Brain microvascular endothelial cell (primary cell): ENCODE measurements around the gene SLC38A6.

Experiments used
- DNase-seq: peaks from one replicate; pipeline ENCODE4 v3.0.0-alpha.2; 2020
- H3K27ac ChIP-seq: fragments of 250-450 bp; sonication (Bioruptor Pico); 2 replicates; pipeline ENCODE4 v1.5.1; 2020; ENCODE audit warnings: mild to moderate bottlenecking, moderate library complexity
- H3K27me3 ChIP-seq: fragments of 250-450 bp; sonication (Bioruptor Pico); replicated peaks from 2 replicates; pipeline ENCODE4 v1.5.1; 2020; ENCODE audit warnings: mild to moderate bottlenecking
- H3K36me3 ChIP-seq: fragments of 250-450 bp; sonication (Bioruptor Pico); replicated peaks from 2 replicates; pipeline ENCODE4 v1.5.1; 2020; ENCODE audit warnings: mild to moderate bottlenecking
- H3K4me3 ChIP-seq: 2 replicates; pipeline ENCODE4 v1.5.1; 2011; ENCODE audit warnings: low read depth, mild to moderate bottlenecking, control low read depth, low read length, moderate library complexity
- CTCF ChIP-seq: IDR thresholded peaks from 2 replicates; pipeline ENCODE4 v1.5.1; 2011; ENCODE audit warnings: low read depth, mild to moderate bottlenecking, moderate library complexity, low read length, control low read depth, inconsistent platforms; ENCODE audit errors: missing control alignments
- in situ Hi-C: cut with HindIII; loops from 2 replicates; pipeline ENCODE4 v1.10.0; 2017; ENCODE audit warnings: low sequenced_read_pairs, low pct_ligation_motif_present

SLC38A6 gene

GRCh38 chr14:61042220-61042619, 61.2 kb downstream of the SLC38A6 start:
- no peaks in the 10 kb centered on the region for H3K36me3 ChIP-seq
- in situ Hi-C loops, result loop anchor here (25.0 kb wide), 1 partner anchor 405 kb away; the partner anchor contains the start of gene SIX1
- no peak overlapping the region for H3K4me3 ChIP-seq
- no peak for TF ChIP-seq CTCF
- DNase-seq, result no peak
- H3K27ac ChIP-seq, result no peak overlapping the region
- no peaks in the 10 kb centered on the region for H3K27me3 ChIP-seq

- TF ChIP-seq CTCF, result no peak
- no peaks in the 10 kb centered on the region for H3K36me3 ChIP-seq
- in situ Hi-C loops, result loop anchor here (25.0 kb wide), 1 partner anchor 406 kb away; the partner anchor contains the start of gene SIX1
- no peak overlapping the region for H3K27ac ChIP-seq
- no peak overlapping the region for H3K4me3 ChIP-seq
- no peaks in the 10 kb centered on the region for H3K27me3 ChIP-seq
- no peak for DNase-seq
Observed at GRCh38 chr14:61043506-61043905, 62.5 kb downstream of the SLC38A6 start.

GRCh38 chr14:61047021-61047420, 66.0 kb downstream of the SLC38A6 start:
- H3K36me3 ChIP-seq, result no peaks in the 10 kb centered on the region
- H3K4me3 ChIP-seq, result no peak overlapping the region
- in situ Hi-C loops, result loop anchor here (25.0 kb wide), 1 partner anchor 410 kb away; the partner anchor contains the start of gene SIX1
- no peaks in the 10 kb centered on the region for H3K27me3 ChIP-seq
- no peak overlapping the region for H3K27ac ChIP-seq
- no peak for TF ChIP-seq CTCF
- DNase-seq, result no peak

- no peak for TF ChIP-seq CTCF
- in situ Hi-C loops, result loop anchor here (25.0 kb wide), 1 partner anchor 411 kb away; the partner anchor contains the start of gene SIX1
- Histone ChIP-seq H3K27me3 (no peaks in the 10 kb centered on the region), H3K4me3 (no peak overlapping the region), H3K36me3 (no peaks in the 10 kb centered on the region), H3K27ac (no peak overlapping the region)
- DNase-seq, result no peak
Observed at GRCh38 chr14:61048640-61049039, 67.6 kb downstream of the SLC38A6 start.

- H3K36me3 ChIP-seq, result no peaks in the 10 kb centered on the region
- H3K27me3 ChIP-seq, result no peaks in the 10 kb centered on the region
- in situ Hi-C loops, result no loop called here
- DNase-seq, result no peak
- no peak overlapping the region for H3K4me3 ChIP-seq
- H3K27ac ChIP-seq, result no peak overlapping the region
- TF ChIP-seq CTCF, result no peak
Observed at GRCh38 chr14:61050417-61050816, 69.4 kb downstream of the SLC38A6 start.

- no peak overlapping the region for H3K27ac ChIP-seq
- no peak for DNase-seq
- no peak overlapping the region for H3K4me3 ChIP-seq
- no peaks in the 10 kb centered on the region for H3K27me3 ChIP-seq
- no peak for TF ChIP-seq CTCF
- in situ Hi-C loops, result no loop called here
- no peaks in the 10 kb centered on the region for H3K36me3 ChIP-seq
Observed at GRCh38 chr14:61051051-61051450, 70.0 kb downstream of the SLC38A6 start.
